Astrocyte of the spinal cord (primary cell): ENCODE results near the gene ZYG11B.
A peak's percentile ranks its signal among the peaks of the same experiment; 100 is the strongest.

Experiments used
- DNase-seq: peaks from one replicate; pipeline ENCODE4 v3.0.0; 2011; ENCODE audit warnings: low read depth, low spot score
- H3K4me3 ChIP-seq: 2 replicates; pipeline ENCODE4 v1.5.1; 2011; ENCODE audit warnings: low read depth, mild to moderate bottlenecking, low read length, moderate library complexity
- CTCF ChIP-seq: IDR thresholded peaks from 2 replicates; pipeline ENCODE4 v1.5.1; 2012; ENCODE audit warnings: low read depth, mild to moderate bottlenecking, low read length, inconsistent platforms
- in situ Hi-C: cut with HindIII; loops from 2 replicates; pipeline ENCODE4 v1.10.0; 2017; ENCODE audit warnings: low sequenced_read_pairs

ZYG11B gene

GRCh38 chr1:52693843-52694242 lies 32.4 kb upstream of the ZYG11B start:
- TF ChIP-seq CTCF, result no peak
- DNase-seq, result no peak
- in situ Hi-C loops, result no loop called here
- H3K4me3 ChIP-seq, result no peak overlapping the region

GRCh38 chr1:52695627-52696026 lies 30.6 kb upstream of the ZYG11B start:
- in situ Hi-C loops, result no loop called here
- no peak for TF ChIP-seq CTCF
- no peak for DNase-seq
- no peak overlapping the region for H3K4me3 ChIP-seq

- TF ChIP-seq CTCF, result no peak
- peak; percentile 87 for DNase-seq
- peak within 1 kb of the TSS; percentile 85 for H3K4me3 ChIP-seq
- in situ Hi-C loops, result no loop called here
Observed at GRCh38 chr1:52697795-52698674, 28.2 kb upstream of the ZYG11B start, which contains the start of gene COA7. Gene COA7, minus strand, starts transcription at chr1:52698347. Its CDS starts 21 bp downstream, at chr1:52698326.

- no peak for TF ChIP-seq CTCF
- in situ Hi-C loops, result no loop called here
- H3K4me3 ChIP-seq, result peak overlapping the region; percentile 51
- DNase-seq, result peak; percentile 89
Observed at GRCh38 chr1:52702886-52703787, 23.1 kb upstream of the ZYG11B start.

GRCh38 chr1:52706136-52706670 lies 20.1 kb upstream of the ZYG11B start:
- in situ Hi-C loops, result no loop called here
- no peak for DNase-seq
- no peak for TF ChIP-seq CTCF
- no peak overlapping the region for H3K4me3 ChIP-seq
